GM18873 (cell line): ENCODE results near the gene MAGEB1.

Source experiments
- ATAC-seq: cut with Tn5 transposase; IDR thresholded peaks from one replicate; pipeline ENCODE4 v1.9.1; 2021; ENCODE audit warnings: mild to moderate bottlenecking, moderate library complexity, moderate number of reproducible peaks; ENCODE audit not compliant: unreplicated experiment, low FRiP score

The MAGEB1 gene

DNA sequence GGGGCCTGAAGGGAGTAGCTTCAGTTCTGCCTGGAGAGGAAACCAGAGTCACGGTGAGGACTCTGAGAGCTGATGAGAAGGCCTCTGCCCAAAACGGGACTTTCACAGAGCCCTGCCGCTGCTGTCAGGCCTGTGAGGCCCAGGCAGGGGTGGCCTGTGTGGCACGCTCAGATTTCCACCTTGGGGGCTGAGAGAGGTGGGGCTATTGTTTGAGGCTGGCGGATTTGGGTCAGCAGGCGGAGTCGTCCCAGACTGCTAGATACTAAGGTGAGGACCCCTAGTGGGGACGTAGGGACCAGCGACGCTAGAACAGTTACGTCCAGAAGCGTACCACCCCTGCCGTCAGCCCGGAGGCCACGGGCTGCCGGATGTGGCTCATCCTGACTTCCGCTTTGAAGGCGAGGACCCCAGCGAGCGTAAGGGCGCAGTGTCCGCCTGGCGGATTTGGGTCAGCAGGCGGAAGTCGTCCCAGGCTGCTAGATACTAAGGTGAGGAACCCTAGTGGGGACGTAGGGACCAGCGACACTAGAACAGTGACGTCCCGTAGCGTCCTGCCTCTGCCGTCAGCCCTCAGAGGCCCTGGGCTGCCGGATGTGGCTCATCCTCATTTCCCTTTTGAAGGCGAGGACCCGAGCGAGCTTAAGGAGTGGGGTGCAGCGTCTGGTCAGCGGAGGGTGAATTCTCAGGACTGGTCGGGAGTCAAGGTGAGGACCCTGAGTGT lies at the start of gene MAGEB1:
MAGEB1 (plus strand) TSS at position 378 of the 721 bp plus-strand sequence. CDS start 3,348 bp downstream, outside the sequence.
- no peak for ATAC-seq

- ATAC-seq, result no peak
Measured at GRCh38 chrX:30212172-30212571, 34.8 kb upstream of the MAGEB1 start.

DNA sequence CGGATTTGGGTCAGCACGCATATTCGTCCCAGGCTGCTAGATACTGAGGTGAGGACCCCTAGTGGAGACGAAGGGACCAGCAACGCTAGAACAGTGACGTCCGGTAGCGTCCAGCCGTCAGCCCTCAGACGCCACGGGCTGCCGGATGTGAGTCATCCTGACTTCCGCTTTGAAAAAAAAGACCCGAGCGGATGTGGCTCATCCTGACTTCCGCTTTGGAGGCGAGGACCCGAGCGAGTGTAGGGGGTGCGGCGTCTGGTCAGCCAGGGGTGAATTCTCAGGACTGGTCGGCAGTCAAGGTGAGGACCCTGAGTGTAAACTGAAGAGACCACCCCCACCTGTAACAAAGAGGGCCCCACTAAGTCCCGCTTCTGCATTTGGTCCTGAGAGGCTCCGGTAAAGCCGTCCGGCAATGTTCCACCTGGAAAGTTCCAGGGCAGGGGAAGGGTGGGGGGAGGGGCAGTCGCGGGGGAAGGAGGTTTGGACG lies 31.5 kb upstream of the MAGEB1 start, which contains the start of gene MAGEB2:
MAGEB2 (plus strand) TSS at position 207 of the 487 bp plus-strand sequence. CDS start 3,018 bp downstream, outside the sequence.
- no peak for ATAC-seq

GRCh38 chrX:30217465-30217864 lies 29.5 kb upstream of the MAGEB1 start:
- no peak for ATAC-seq

GRCh38 chrX:30219372-30219771 lies 27.6 kb upstream of the MAGEB1 start:
- no peak for ATAC-seq

- no peak for ATAC-seq
Measured at GRCh38 chrX:30220661-30221060, 26.3 kb upstream of the MAGEB1 start.

DNA sequence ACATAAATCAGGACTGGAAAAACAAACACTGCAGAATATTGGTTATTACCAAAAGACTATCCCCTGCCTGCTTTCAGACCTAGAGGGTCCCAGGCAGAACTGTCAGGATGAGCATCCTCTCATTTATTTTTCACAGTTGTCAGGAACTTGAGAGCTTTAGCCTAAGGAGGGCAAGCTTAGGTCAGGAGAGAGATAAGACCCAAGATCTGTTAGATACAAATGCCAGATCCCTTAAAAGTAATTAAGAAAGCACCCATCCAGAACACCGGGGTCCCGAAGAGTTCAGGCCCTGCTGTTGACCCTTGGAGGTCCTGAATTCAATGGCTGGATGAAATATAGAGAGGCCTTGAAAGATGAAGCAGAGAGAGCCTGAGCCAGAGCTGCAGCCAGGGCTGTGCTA lies 22.4 kb upstream of the MAGEB1 start:
- no peak for ATAC-seq

GRCh38 chrX:30228526-30228925 lies 18.4 kb upstream of the MAGEB1 start:
- ATAC-seq, result no peak

GRCh38 chrX:30230395-30230794 lies 16.6 kb upstream of the MAGEB1 start, which contains the start of gene MAGEB3:
MAGEB3 (plus strand) TSS chrX:30230657; CDS start chrX:30235925, 5,268 bp downstream.
- no peak for ATAC-seq

- ATAC-seq, result no peak
Measured at GRCh38 chrX:30241724-30242415, 5.1 kb upstream of the MAGEB1 start, which contains the start of gene MAGEB4. MAGEB4 (plus strand) TSS chrX:30242000; CDS start chrX:30242136, 136 bp downstream.

- ATAC-seq, result no peak
Measured at GRCh38 chrX:30248854-30249253, 1.9 kb downstream of the MAGEB1 start.

DNA sequence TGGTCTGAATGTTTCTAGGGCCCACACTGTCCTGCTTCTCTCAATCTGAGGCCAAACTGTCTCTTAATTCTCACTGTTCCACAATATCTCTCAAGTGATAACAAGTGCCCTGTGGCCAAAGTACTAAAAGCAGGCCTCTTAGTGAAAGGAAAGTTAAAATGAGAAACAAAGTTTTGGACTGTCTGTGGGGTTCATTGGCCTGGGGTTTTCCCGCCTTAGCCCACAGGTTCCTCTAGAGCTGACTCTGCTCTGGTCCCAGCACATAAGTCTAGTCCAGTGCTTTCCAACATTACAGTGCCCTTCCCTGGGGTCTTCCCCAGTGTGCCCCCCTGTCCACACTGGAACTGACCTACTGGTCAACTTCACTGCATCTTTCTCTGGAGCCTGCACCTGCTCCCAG lies 6.3 kb downstream of the MAGEB1 start:
- ATAC-seq, result no peak

- ATAC-seq, result no peak
Measured at GRCh38 chrX:30259927-30260326, 13.0 kb downstream of the MAGEB1 start.

GRCh38 chrX:30261012-30261411 lies 14.1 kb downstream of the MAGEB1 start:
- no peak for ATAC-seq

- ATAC-seq, result no peak
Measured at GRCh38 chrX:30262763-30263162, 15.8 kb downstream of the MAGEB1 start.

GRCh38 chrX:30270639-30271038 lies 23.7 kb downstream of the MAGEB1 start:
- no peak for ATAC-seq

DNA sequence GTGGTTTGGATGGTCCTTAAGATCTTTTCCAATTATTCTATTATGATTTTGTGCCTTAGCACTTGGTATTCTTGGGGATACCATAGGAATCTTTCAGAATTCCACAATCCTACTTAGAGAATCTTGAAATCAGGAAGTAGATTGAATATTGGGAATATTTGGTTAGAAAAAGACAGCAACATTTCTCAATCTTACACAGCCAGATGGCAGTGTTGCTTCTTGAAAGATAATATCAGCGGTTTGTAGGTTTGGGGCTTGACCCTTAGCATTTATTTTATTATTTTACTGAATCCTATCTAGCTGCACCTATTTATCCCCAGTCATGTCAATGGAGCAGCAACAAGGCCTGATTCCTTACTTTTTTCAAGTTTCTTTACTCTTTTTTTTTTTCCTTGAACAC lies 28.6 kb downstream of the MAGEB1 start:
- no peak for ATAC-seq

DNA sequence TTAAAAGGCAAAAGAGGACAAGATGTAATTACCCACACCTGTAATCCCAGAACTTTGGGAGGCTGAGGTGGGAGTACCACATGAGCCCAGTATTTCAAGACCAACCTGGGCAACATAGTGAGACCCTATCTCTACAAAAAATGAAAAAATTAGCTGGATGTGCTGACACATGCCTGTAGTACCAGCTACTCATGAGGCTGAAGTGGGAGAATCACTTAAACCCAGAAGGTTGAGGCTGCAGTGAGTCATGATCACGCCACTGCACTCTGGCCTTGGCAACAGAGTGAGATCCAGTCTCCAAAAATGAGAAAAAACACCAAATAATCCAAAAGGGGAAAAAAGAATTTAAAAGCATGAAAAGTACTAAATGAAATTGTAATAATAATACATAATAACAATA lies 31.4 kb downstream of the MAGEB1 start:
- no peak for ATAC-seq

DNA sequence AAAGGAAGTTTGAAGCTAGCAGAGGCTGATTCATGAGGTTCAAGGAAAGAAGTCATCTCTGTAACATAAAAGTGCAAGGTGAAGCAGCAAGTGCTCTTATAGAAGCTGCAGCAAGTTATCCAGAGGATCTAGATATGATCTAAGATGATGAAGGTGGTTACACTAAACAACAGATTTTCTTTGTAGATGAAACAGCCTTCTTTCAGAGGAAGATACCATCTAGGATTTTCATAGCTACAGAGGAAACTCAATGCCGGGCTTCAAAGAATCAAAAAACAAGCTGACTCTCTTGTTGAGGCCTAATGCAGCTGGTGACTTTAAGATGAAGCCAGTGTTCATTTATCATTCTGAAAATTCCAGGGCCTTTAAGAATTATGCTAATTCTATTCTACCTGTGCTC lies 33.5 kb downstream of the MAGEB1 start:
- ATAC-seq, result no peak

DNA sequence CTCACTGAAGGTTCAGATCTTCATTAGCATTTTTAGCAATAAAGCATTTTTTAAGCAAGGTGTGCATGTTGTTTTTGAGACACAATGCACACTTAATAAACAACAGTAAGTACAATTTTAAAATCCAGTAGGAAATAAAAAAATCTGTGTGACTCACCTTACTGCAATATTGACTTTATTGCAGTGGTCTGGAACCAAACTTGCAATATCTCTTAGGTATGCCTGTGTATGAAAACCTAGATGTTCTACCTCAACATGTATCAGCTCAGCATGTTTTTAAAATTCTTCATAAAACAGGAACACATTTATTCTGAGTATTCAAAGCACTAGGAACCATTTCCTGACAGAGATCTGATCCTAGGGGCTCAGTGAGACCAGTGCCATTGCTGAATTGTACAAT lies 35.6 kb downstream of the MAGEB1 start:
- no peak for ATAC-seq

GRCh38 chrX:30283456-30284200 lies 36.7 kb downstream of the MAGEB1 start:
- ATAC-seq, result no peak
